Liver (tissue), 9 donors: ENCODE data around the gene VPS37D. TPM values are rescaled to one million over a fixed set of nuclear protein-coding genes. Genes with fewer than 3 reads are reported as not detected.

Source experiments
- DNase-seq: peaks from one replicate; pipeline ENCODE4 v3.0.0-alpha.2; 2017; ENCODE audit warnings: low spot score
- H3K27ac ChIP-seq, 2 donors: one replicate each; pipeline ENCODE4 v1.7.0; 2013; ENCODE audit warnings: inconsistent platforms in 2 of 2, low read length in 2 of 2, control low read depth in 1 of 2, low read depth in 1 of 2, mild to moderate bottlenecking in 1 of 2
- H3K27me3 ChIP-seq, 4 donors: one replicate each; pipeline versions ENCODE4 v1.6.1 to v1.7.0; 2013; ENCODE audit warnings: low read length in 3 of 4, inconsistent platforms in 1 of 4, mild to moderate bottlenecking in 1 of 4, moderate library complexity in 1 of 4; ENCODE audit not compliant: control insufficient read depth in 4 of 4, insufficient read depth in 4 of 4
- H3K36me3 ChIP-seq, 4 donors: one replicate each; pipeline versions ENCODE4 v1.6.1 to v1.7.0; 2013; ENCODE audit warnings: low read length in 3 of 4, mild to moderate bottlenecking in 3 of 4, low read depth in 1 of 4, moderate library complexity in 1 of 4; ENCODE audit not compliant: control insufficient read depth in 4 of 4, insufficient read depth in 3 of 4
- H3K4me1 ChIP-seq, 4 donors: one replicate each; pipeline versions ENCODE4 v1.6.1 to v1.7.0; 2013; ENCODE audit warnings: low read length in 3 of 4, mild to moderate bottlenecking in 3 of 4, moderate library complexity in 1 of 4; ENCODE audit not compliant: control insufficient read depth in 4 of 4, insufficient read depth in 4 of 4
- H3K4me3 ChIP-seq, 3 donors: one replicate each; pipeline versions ENCODE4 v1.6.1 to v1.7.0; 2013; ENCODE audit warnings: low read length in 3 of 3, control low read depth in 1 of 3, low read depth in 1 of 3, mild to moderate bottlenecking in 1 of 3
- H3K9ac ChIP-seq, 2 donors: one replicate each; pipeline ENCODE4 v1.7.0; 2013; ENCODE audit warnings: low read length in 2 of 2, mild to moderate bottlenecking in 2 of 2, moderate library complexity in 2 of 2, control low read depth in 1 of 2, low read depth in 1 of 2
- H3K9me3 ChIP-seq, 4 donors: one replicate each; pipeline versions ENCODE4 v1.6.1 to v1.7.0; 2013; ENCODE audit warnings: low read length in 3 of 4; ENCODE audit not compliant: control insufficient read depth in 4 of 4
- EGR1 ChIP-seq, 2 donors: IDR thresholded peaks; 2 replicates each; pipeline ENCODE4 v1.6.1; 2016 to 2018; ENCODE audit warnings: antibody characterized with exemption in 2 of 2, low read depth in 2 of 2
- FOXA1 ChIP-seq: IDR thresholded peaks from 2 replicates; pipeline ENCODE4 v1.6.1; 2016; ENCODE audit warnings: antibody characterized with exemption
- FOXA2 ChIP-seq: IDR thresholded peaks from 2 replicates; pipeline ENCODE4 v1.6.1; 2016; ENCODE audit warnings: antibody characterized with exemption
- GABPA ChIP-seq, 2 donors: IDR thresholded peaks in 1 of 2; conservative IDR thresholded peaks in 1 of 2; 2 replicates each; pipeline ENCODE4 v1.6.1; 2016; ENCODE audit warnings: antibody characterized with exemption in 2 of 2, mild to moderate bottlenecking in 1 of 2, moderate library complexity in 1 of 2
- HNF4A ChIP-seq, 2 donors: conservative IDR thresholded peaks; 2 replicates each; pipeline ENCODE4 v1.6.1; 2016; ENCODE audit warnings: antibody characterized with exemption in 2 of 2, mild to moderate bottlenecking in 2 of 2
- HNF4G ChIP-seq: IDR thresholded peaks from 2 replicates; pipeline ENCODE4 v1.6.1; 2016; ENCODE audit warnings: antibody characterized with exemption
- JUND ChIP-seq, 2 donors: IDR thresholded peaks; 2 replicates each; pipeline ENCODE4 v1.6.1; 2016; ENCODE audit warnings: antibody characterized with exemption in 2 of 2
- NR2F2 ChIP-seq: IDR thresholded peaks from 2 replicates; pipeline ENCODE4 v1.6.1; 2016; ENCODE audit warnings: antibody characterized with exemption
- RAD21 ChIP-seq, 2 donors: IDR thresholded peaks; 2 replicates each; pipeline ENCODE4 v1.6.1; 2016; ENCODE audit warnings: antibody characterized with exemption in 2 of 2, mild to moderate bottlenecking in 2 of 2
- RXRA ChIP-seq, 2 donors: IDR thresholded peaks; 2 replicates each; pipeline ENCODE4 v1.6.1; 2017 to 2018; ENCODE audit warnings: antibody characterized with exemption in 2 of 2, mild to moderate bottlenecking in 1 of 2
- SP1 ChIP-seq: IDR thresholded peaks from 2 replicates; pipeline ENCODE4 v1.6.1; 2018; ENCODE audit warnings: antibody characterized with exemption, mild to moderate bottlenecking
- WGBS: extraction: QIAGEN DNeasy Blood & Tissue Kit; methylation state at CpG from one replicate; pipeline ENCODE4 v1.1.7; 2013; 5-methylcytosine and 5-hydroxymethylcytosine counted together
- polyA plus RNA-seq, 2 donors: library from polyadenylated mRNA; stranded (reverse) in 1 of 2; unstranded in 1 of 2; fragments of 200-250 nt in 1 of 2; fragments of >200 nt in 1 of 2; fragmentation: Nextera tagmentation in 1 of 2; extraction: Ambion mirVana in 1 of 2; gene quantifications; one replicate each; pipeline versions ENCODE4 v1.2.1 to v1.2.3, GENCODE V29; 2013 to 2015
- total RNA-seq, 2 donors: library from RNA; depleted of rRNA; stranded (reverse); fragments of >200 nt; gene quantifications; one replicate each; pipeline ENCODE4 v1.2.3, GENCODE V29; 2014
- TF ChIP-seq, protein P1 (sequence below): IDR thresholded peaks from 2 replicates; pipeline ENCODE4 v1.6.1; 2016; ENCODE audit warnings: antibody characterized with exemption
- TF ChIP-seq, protein P2 (sequence below): IDR thresholded peaks from 2 replicates; pipeline ENCODE4 v1.6.1; 2016; ENCODE audit warnings: antibody characterized with exemption
- TF ChIP-seq, protein P3 (sequence below): IDR thresholded peaks from 2 replicates; pipeline ENCODE4 v1.6.1; 2016; ENCODE audit warnings: antibody characterized with exemption, mild to moderate bottlenecking
- TF ChIP-seq, protein P4 (sequence below): IDR thresholded peaks from 2 replicates; pipeline ENCODE4 v1.6.1; 2016; ENCODE audit warnings: antibody characterized with exemption
- TF ChIP-seq, protein P5 (sequence below): fragments of 150-350 bp; IDR thresholded peaks from 2 replicates; pipeline ENCODE4 v1.5.1; 2017; ENCODE audit warnings: improper control_type of control experiment, low read depth, low read length; ENCODE audit not compliant: missing input control
- donor health status: healthy.
- donor health status: healthy.
- donor health status: healthy.
- donor health status: healthy.
- donor health status: healthy.

Gene VPS37D
- total and polyA plus RNA-seq, 4 donors: 0.38 to 3.3 (median 1.3) TPM

DNA sequence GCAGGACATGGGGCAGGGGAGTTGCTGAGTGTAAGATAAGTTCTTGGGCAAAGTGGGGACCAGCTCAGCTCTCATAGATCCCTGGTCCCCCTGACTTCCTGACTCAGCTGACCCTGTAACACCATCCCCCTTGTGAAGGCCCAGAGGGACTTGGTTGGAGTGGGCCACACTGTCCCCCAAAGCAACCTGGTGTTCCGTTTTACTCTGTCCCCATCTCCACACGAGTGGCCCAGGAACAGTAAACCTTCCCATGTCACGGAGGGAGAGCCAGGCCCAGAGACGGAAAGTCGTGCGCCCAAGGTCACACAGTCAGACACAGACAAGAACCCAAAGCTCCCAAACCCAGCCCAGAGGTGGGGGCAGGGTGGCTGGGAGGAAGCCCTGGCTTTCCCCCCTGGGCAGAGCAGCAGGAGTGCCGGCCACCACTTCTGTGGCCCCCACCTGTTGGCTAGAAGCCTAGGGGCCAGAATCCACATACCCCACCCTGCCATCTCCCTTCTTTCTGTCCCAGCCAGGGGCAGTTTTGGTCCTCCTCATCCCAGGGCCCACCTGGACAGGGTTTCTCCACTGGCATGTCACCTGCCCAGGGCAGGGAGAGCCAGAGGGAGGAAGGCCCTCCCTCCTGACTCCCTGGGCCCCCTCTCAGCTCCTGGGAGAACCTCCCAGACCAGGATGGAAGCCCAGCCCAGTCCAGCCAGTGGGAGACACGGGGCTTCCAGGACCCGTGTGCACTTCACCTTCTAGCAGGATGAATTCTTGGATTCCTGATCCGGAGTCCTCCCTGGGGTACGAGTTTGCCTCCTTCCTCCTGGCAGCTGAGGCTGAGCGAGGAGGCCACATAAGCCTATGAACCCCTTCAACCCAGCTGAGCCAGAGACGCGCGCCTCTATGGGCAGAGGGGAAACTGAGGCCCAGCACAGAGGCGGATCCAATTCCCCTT is 20.6 kb upstream of the VPS37D start:
- DNase-seq: no peak
- H3K27me3 ChIP-seq: no peaks in the 10 kb centered on the region
- H3K9ac ChIP-seq: peak overlapping the region; percentile 18 to 60
- 25% methylated on average over 16 of the region's 16 CpGs for WGBS
- no peak for TF ChIP-seq HNF4G
- TF ChIP-seq, protein P1, sequence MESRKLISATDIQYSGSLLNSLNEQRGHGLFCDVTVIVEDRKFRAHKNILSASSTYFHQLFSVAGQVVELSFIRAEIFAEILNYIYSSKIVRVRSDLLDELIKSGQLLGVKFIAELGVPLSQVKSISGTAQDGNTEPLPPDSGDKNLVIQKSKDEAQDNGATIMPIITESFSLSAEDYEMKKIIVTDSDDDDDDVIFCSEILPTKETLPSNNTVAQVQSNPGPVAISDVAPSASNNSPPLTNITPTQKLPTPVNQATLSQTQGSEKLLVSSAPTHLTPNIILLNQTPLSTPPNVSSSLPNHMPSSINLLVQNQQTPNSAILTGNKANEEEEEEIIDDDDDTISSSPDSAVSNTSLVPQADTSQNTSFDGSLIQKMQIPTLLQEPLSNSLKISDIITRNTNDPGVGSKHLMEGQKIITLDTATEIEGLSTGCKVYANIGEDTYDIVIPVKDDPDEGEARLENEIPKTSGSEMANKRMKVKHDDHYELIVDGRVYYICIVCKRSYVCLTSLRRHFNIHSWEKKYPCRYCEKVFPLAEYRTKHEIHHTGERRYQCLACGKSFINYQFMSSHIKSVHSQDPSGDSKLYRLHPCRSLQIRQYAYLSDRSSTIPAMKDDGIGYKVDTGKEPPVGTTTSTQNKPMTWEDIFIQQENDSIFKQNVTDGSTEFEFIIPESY: no peak
- TF ChIP-seq FOXA1: no peak
- TF ChIP-seq FOXA2: no peak
- TF ChIP-seq SP1: no peak
- TF ChIP-seq, protein P2, sequence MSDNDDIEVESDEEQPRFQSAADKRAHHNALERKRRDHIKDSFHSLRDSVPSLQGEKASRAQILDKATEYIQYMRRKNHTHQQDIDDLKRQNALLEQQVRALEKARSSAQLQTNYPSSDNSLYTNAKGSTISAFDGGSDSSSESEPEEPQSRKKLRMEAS: no peak
- no peak for TF ChIP-seq HNF4A (conservative IDR thresholded peaks at IDR 0.05)
- TF ChIP-seq, protein P3, sequence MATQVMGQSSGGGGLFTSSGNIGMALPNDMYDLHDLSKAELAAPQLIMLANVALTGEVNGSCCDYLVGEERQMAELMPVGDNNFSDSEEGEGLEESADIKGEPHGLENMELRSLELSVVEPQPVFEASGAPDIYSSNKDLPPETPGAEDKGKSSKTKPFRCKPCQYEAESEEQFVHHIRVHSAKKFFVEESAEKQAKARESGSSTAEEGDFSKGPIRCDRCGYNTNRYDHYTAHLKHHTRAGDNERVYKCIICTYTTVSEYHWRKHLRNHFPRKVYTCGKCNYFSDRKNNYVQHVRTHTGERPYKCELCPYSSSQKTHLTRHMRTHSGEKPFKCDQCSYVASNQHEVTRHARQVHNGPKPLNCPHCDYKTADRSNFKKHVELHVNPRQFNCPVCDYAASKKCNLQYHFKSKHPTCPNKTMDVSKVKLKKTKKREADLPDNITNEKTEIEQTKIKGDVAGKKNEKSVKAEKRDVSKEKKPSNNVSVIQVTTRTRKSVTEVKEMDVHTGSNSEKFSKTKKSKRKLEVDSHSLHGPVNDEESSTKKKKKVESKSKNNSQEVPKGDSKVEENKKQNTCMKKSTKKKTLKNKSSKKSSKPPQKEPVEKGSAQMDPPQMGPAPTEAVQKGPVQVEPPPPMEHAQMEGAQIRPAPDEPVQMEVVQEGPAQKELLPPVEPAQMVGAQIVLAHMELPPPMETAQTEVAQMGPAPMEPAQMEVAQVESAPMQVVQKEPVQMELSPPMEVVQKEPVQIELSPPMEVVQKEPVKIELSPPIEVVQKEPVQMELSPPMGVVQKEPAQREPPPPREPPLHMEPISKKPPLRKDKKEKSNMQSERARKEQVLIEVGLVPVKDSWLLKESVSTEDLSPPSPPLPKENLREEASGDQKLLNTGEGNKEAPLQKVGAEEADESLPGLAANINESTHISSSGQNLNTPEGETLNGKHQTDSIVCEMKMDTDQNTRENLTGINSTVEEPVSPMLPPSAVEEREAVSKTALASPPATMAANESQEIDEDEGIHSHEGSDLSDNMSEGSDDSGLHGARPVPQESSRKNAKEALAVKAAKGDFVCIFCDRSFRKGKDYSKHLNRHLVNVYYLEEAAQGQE: no peak
- TF ChIP-seq, protein P4, sequence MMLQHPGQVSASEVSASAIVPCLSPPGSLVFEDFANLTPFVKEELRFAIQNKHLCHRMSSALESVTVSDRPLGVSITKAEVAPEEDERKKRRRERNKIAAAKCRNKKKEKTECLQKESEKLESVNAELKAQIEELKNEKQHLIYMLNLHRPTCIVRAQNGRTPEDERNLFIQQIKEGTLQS: no peak
- no peak for TF ChIP-seq JUND (IDR thresholded peaks at IDR 0.05)
- no peak for TF ChIP-seq EGR1 (IDR thresholded peaks at IDR 0.05; ENCODE audit: low read depth in 2 of 2)
- TF ChIP-seq, protein P5, sequence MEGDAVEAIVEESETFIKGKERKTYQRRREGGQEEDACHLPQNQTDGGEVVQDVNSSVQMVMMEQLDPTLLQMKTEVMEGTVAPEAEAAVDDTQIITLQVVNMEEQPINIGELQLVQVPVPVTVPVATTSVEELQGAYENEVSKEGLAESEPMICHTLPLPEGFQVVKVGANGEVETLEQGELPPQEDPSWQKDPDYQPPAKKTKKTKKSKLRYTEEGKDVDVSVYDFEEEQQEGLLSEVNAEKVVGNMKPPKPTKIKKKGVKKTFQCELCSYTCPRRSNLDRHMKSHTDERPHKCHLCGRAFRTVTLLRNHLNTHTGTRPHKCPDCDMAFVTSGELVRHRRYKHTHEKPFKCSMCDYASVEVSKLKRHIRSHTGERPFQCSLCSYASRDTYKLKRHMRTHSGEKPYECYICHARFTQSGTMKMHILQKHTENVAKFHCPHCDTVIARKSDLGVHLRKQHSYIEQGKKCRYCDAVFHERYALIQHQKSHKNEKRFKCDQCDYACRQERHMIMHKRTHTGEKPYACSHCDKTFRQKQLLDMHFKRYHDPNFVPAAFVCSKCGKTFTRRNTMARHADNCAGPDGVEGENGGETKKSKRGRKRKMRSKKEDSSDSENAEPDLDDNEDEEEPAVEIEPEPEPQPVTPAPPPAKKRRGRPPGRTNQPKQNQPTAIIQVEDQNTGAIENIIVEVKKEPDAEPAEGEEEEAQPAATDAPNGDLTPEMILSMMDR: no peak
- no peak for TF ChIP-seq GABPA (IDR thresholded peaks at IDR 0.05 in 1 of 2, conservative IDR thresholded peaks at IDR 0.05 in 1 of 2)
- no peak for TF ChIP-seq NR2F2
- no peak for TF ChIP-seq RXRA (IDR thresholded peaks at IDR 0.05)
- no peak for TF ChIP-seq RAD21 (IDR thresholded peaks at IDR 0.05)
- H3K36me3 ChIP-seq: no peaks in the 10 kb centered on the region
- peak overlapping the region; percentile 3 to 39 for H3K27ac ChIP-seq
- peak overlapping the region; percentile 61 to 80 (median 67) for H3K4me3 ChIP-seq
- H3K4me1 ChIP-seq: peaks cover 2 to 30% (median 22%) of the 10 kb centered on the region in 4 donors
- no peaks in the 10 kb centered on the region for H3K9me3 ChIP-seq
